Measurements from ENCODE around the gene PCNP. TPM values are rescaled to one million over a fixed set of nuclear protein-coding genes. Genes with fewer than 3 reads are reported as not detected.
A peak's percentile ranks its signal among the peaks of the same experiment; 100 is the strongest.

The PCNP gene
- polyA plus RNA-seq, 1 donor from 2014 or later, result 280 TPM

- H3K9me2 ChIP-seq (ENCODE audit: insufficient read depth, low read length), result no peaks in the 10 kb centered on the region
- no peak overlapping the region for H3K4me3 ChIP-seq (ENCODE audit: low read length)
- no peaks in the 10 kb centered on the region for H4K20me1 ChIP-seq (ENCODE audit: insufficient read depth)
- H2AFZ ChIP-seq (ENCODE audit: low read depth, low read length), result no peak overlapping the region
- no peak overlapping the region for H3K27ac ChIP-seq (ENCODE audit: low read length)
- H3K79me2 ChIP-seq (replicated peaks; ENCODE audit: insufficient read depth, low read length), result no peaks in the 10 kb centered on the region
- TF ChIP-seq REST (IDR thresholded peaks at IDR 0.05; ENCODE audit: borderline replicate concordance) (no peak), TAF1 (IDR thresholded peaks at IDR 0.05; ENCODE audit: low read depth) (no peak), EP300 (conservative IDR thresholded peaks at IDR 0.05; ENCODE audit: poor library complexity, severe bottlenecking) (no peak), RAD21 (conservative IDR thresholded peaks at IDR 0.05) (no peak), EZH2 (IDR thresholded peaks at IDR 0.05; ENCODE audit: borderline replicate concordance, insufficient read depth, low read length, poor library complexity, severe bottlenecking) (no peak), MXI1 (conservative IDR thresholded peaks at IDR 0.05; ENCODE audit: poor library complexity, severe bottlenecking) (no peak), CTCF (IDR thresholded peaks at IDR 0.05; ENCODE audit: poor library complexity, severe bottlenecking) (no peak), POLR2AphosphoS5 (IDR thresholded peaks at IDR 0.05) (no peak), SMC3 (conservative IDR thresholded peaks at IDR 0.05; ENCODE audit: poor library complexity) (no peak)
- H3K9me3 ChIP-seq (ENCODE audit: low read length), result no peaks in the 10 kb centered on the region
- no peaks in the 10 kb centered on the region for H3K27me3 ChIP-seq (ENCODE audit: insufficient read depth, low read depth, low read length)
- no peaks in the 10 kb centered on the region for H3K36me3 ChIP-seq (ENCODE audit: insufficient read depth, low read length)
- H3K9ac ChIP-seq (ENCODE audit: low read length), result no peak overlapping the region
- no peaks in the 10 kb centered on the region for H3F3A ChIP-seq (ENCODE audit: insufficient read depth, low read length, poor library complexity, severe bottlenecking)
- H3K4me2 ChIP-seq (ENCODE audit: low read length), result no peak overlapping the region
These were observed 63.5 kb downstream of the PCNP start for GRCh38 chr3:101637451-101637850.

GRCh38 chr3:101638261-101638745, 64.3 kb downstream of the PCNP start:
- Histone ChIP-seq H3K9me3 (ENCODE audit: low read length) (no peaks in the 10 kb centered on the region), H4K20me1 (ENCODE audit: insufficient read depth) (no peaks in the 10 kb centered on the region), H3K9me2 (ENCODE audit: insufficient read depth, low read length) (no peaks in the 10 kb centered on the region), H3K9ac (ENCODE audit: low read length) (no peak overlapping the region), H2AFZ (ENCODE audit: low read depth, low read length) (no peak overlapping the region), H3F3A (ENCODE audit: insufficient read depth, low read length, poor library complexity, severe bottlenecking) (no peaks in the 10 kb centered on the region), H3K4me2 (ENCODE audit: low read length) (no peak overlapping the region), H3K27me3 (ENCODE audit: insufficient read depth, low read depth, low read length) (no peaks in the 10 kb centered on the region), H3K36me3 (ENCODE audit: insufficient read depth, low read length) (no peaks in the 10 kb centered on the region), H3K79me2 (replicated peaks; ENCODE audit: insufficient read depth, low read length) (no peaks in the 10 kb centered on the region), H3K27ac (ENCODE audit: low read length) (no peak overlapping the region), H3K4me3 (ENCODE audit: low read length) (no peak overlapping the region)
- peak; percentile 30 for TF ChIP-seq RAD21 (conservative IDR thresholded peaks at IDR 0.05)
- no peak for TF ChIP-seq EZH2 (IDR thresholded peaks at IDR 0.05; ENCODE audit: borderline replicate concordance, insufficient read depth, low read length, poor library complexity, severe bottlenecking)
